ENCODE measurements around the gene COL4A2.
"Not testable (repeated sequence)": the region's sequence is repeated elsewhere in the genome, so short reads cannot be mapped to it uniquely, and the experiment has no call there.

Gene COL4A2

GRCh38 chr13:110450016-110450900 is 143.2 kb downstream of the COL4A2 start:
- H3K9ac ChIP-seq (ENCODE audit: insufficient read length): no peak overlapping the region
- DNase-seq (ENCODE audit: low read depth, low spot score): no peak
- H3K36me3 ChIP-seq (ENCODE audit: insufficient read depth, low read length): peaks cover 3% of the 10 kb centered on the region; the same call in 1 of the 2 replicates
- TF ChIP-seq FOXP2 (optimal IDR thresholded peaks at IDR 0.05; ENCODE audit: control extremely low read depth, extremely low read length, insufficient read depth) (no peak), POLR2AphosphoS5 (IDR thresholded peaks at IDR 0.05; ENCODE audit: borderline replicate concordance, low read depth, low read length) (no peak), EZH2 (IDR thresholded peaks at IDR 0.05) (no peak)
- no peak overlapping the region for H3K4me3 ChIP-seq
- no peak overlapping the region for H3K27ac ChIP-seq
- no peaks in the 10 kb centered on the region for H3K9me3 ChIP-seq (ENCODE audit: low read depth, low read length)

- Histone ChIP-seq H3K4me3 (no peak overlapping the region), H3K9ac (ENCODE audit: insufficient read length) (no peak overlapping the region), H3K9me3 (ENCODE audit: low read depth, low read length) (no peaks in the 10 kb centered on the region), H3K27ac (no peak overlapping the region), H3K36me3 (ENCODE audit: insufficient read depth, low read length) (peaks cover 3% of the 10 kb centered on the region; the same call in 1 of the 2 replicates)
- TF ChIP-seq POLR2AphosphoS5 (IDR thresholded peaks at IDR 0.05; ENCODE audit: borderline replicate concordance, low read depth, low read length): no peak
- TF ChIP-seq EZH2 (IDR thresholded peaks at IDR 0.05): no peak
- TF ChIP-seq FOXP2 (optimal IDR thresholded peaks at IDR 0.05; ENCODE audit: control extremely low read depth, extremely low read length, insufficient read depth): no peak
- DNase-seq (ENCODE audit: low read depth, low spot score): no peak
Measured at GRCh38 chr13:110450941-110451730, 144.1 kb downstream of the COL4A2 start.

GRCh38 chr13:110453091-110453490 is 146.0 kb downstream of the COL4A2 start:
- not testable (repeated sequence) for H3K4me3 ChIP-seq; H3K27ac ChIP-seq; H3K9ac ChIP-seq (ENCODE audit: insufficient read length); DNase-seq (ENCODE audit: low read depth, low spot score); H3K9me3 ChIP-seq (ENCODE audit: low read depth, low read length); H3K36me3 ChIP-seq (ENCODE audit: insufficient read depth, low read length)

- peak overlapping the region; percentile 75 for H3K27ac ChIP-seq
- peak overlapping the region; percentile 12 for H3K9ac ChIP-seq (ENCODE audit: insufficient read length)
- H3K9me3 ChIP-seq (ENCODE audit: low read depth, low read length): no peaks in the 10 kb centered on the region
- H3K36me3 ChIP-seq (ENCODE audit: insufficient read depth, low read length): no peaks in the 10 kb centered on the region
- DNase-seq (ENCODE audit: low read depth, low spot score): no peak
- no peak for TF ChIP-seq FOXP2 (optimal IDR thresholded peaks at IDR 0.05; ENCODE audit: control extremely low read depth, extremely low read length, insufficient read depth)
- H3K4me3 ChIP-seq: no peak overlapping the region
Measured at GRCh38 chr13:110453797-110454196, 146.7 kb downstream of the COL4A2 start.

DNA sequence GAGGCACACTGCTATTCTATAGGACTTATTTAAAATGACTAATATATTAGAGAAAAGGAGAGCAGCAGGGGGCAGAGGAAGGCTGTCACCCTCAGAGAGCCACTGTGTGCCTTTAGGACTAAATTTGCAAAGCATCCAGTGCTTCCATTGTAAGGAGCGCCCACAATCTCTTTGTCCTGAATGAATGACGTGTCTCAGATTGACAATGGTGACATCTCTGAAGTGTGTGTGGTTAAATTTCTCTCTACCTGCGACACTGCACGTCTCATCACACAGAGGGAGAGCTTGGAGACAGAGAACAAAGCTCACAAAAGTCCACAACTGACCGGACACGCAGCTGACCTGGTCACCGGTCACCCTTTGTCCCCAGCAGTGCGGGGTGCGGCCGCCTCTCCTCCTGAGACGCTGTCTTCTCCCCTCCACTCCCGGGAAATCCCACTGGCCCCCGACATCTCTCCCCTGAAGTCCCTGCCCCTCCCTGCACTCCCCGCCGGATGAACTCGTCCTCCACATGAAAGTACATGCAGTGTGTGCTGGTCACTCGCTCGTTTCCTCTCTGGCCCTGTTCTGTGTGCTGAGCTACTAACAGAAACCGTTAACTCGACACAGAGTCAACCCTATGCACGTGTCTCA is 147.3 kb downstream of the COL4A2 start:
- Histone ChIP-seq H3K9ac (ENCODE audit: insufficient read length) (no peak overlapping the region), H3K27ac (no peak overlapping the region; the same call in 1 of the 2 replicates)
- TF ChIP-seq EZH2 (IDR thresholded peaks at IDR 0.05): no peak
- no peak for TF ChIP-seq POLR2AphosphoS5 (IDR thresholded peaks at IDR 0.05; ENCODE audit: borderline replicate concordance, low read depth, low read length)

DNA sequence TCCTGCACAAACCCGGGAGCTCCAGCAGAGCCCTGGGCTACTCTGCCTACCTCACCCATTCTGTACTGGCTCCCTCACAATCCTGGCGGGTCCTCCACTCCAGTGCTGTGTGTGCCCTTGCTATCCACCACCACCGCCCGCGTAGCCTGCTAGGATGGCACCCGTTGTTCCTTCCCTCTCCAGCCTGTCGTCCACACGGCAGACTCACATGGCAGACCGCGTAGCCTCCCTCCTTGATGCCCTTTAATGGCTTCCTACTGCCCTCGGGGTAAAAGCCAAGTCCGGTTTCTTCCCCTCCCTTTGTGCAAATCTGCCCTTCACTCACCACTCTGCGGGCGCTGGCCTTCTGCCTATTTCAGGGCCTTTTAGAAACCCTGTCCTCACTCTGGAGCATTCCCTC is 147.9 kb downstream of the COL4A2 start:
- TF ChIP-seq EZH2 (IDR thresholded peaks at IDR 0.05) (no peak), FOXP2 (optimal IDR thresholded peaks at IDR 0.05; ENCODE audit: control extremely low read depth, extremely low read length, insufficient read depth) (no peak), POLR2AphosphoS5 (IDR thresholded peaks at IDR 0.05; ENCODE audit: borderline replicate concordance, low read depth, low read length) (no peak)
- Histone ChIP-seq H3K9ac (ENCODE audit: insufficient read length) (no peak overlapping the region), H3K36me3 (ENCODE audit: insufficient read depth, low read length) (no peaks in the 10 kb centered on the region), H3K27ac (no peak overlapping the region), H3K4me3 (no peak overlapping the region), H3K9me3 (ENCODE audit: low read depth, low read length) (no peaks in the 10 kb centered on the region)
- no peak for DNase-seq (ENCODE audit: low read depth, low spot score)

More for the DNA sequence above, 147.3 kb downstream of the COL4A2 start:
- no peaks in the 10 kb centered on the region for H3K36me3 ChIP-seq (ENCODE audit: insufficient read depth, low read length)
- H3K9me3 ChIP-seq (ENCODE audit: low read depth, low read length): no peaks in the 10 kb centered on the region
- H3K4me3 ChIP-seq: no peak overlapping the region
- DNase-seq (ENCODE audit: low read depth, low spot score): no peak

DNA sequence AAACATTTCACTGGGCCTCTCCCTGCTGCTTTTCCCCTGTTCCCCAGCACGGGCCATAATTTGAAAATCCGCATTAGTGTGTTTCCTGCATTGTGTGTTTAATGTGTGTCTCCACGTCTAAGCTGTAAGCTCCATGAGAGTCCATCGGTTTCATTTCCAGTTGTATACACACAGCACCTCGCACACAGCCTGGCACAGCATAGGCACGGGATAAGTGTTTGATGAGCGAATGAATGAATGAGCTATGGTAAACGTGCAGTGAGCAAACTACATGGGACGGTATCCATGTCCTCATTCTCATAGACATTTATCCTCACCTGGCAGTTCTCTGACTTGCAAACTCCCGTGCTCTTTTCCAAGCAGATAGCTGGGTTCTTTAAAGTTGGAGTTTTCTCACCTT is 148.4 kb downstream of the COL4A2 start:
- Histone ChIP-seq H3K36me3 (ENCODE audit: insufficient read depth, low read length) (no peaks in the 10 kb centered on the region), H3K9me3 (ENCODE audit: low read depth, low read length) (no peaks in the 10 kb centered on the region), H3K9ac (ENCODE audit: insufficient read length) (no peak overlapping the region), H3K27ac (no peak overlapping the region), H3K4me3 (no peak overlapping the region)
- DNase-seq (ENCODE audit: low read depth, low spot score): no peak
- TF ChIP-seq POLR2AphosphoS5 (IDR thresholded peaks at IDR 0.05; ENCODE audit: borderline replicate concordance, low read depth, low read length): no peak
- no peak for TF ChIP-seq EZH2 (IDR thresholded peaks at IDR 0.05)
- no peak for TF ChIP-seq FOXP2 (optimal IDR thresholded peaks at IDR 0.05; ENCODE audit: control extremely low read depth, extremely low read length, insufficient read depth)

GRCh38 chr13:110455941-110456340 is 148.9 kb downstream of the COL4A2 start:
- Histone ChIP-seq H3K9ac (ENCODE audit: insufficient read length) (no peak overlapping the region), H3K9me3 (ENCODE audit: low read depth, low read length) (no peaks in the 10 kb centered on the region), H3K36me3 (ENCODE audit: insufficient read depth, low read length) (no peaks in the 10 kb centered on the region), H3K27ac (no peak overlapping the region), H3K4me3 (no peak overlapping the region)
- no peak for DNase-seq (ENCODE audit: low read depth, low spot score)
- no peak for TF ChIP-seq POLR2AphosphoS5 (IDR thresholded peaks at IDR 0.05; ENCODE audit: borderline replicate concordance, low read depth, low read length)
- no peak for TF ChIP-seq FOXP2 (optimal IDR thresholded peaks at IDR 0.05; ENCODE audit: control extremely low read depth, extremely low read length, insufficient read depth)
- TF ChIP-seq EZH2 (IDR thresholded peaks at IDR 0.05): no peak
